Liver (tissue), 3 donors: ENCODE data around the gene LIM2.

Source experiments
- EGR1 ChIP-seq, 2 donors: IDR thresholded peaks; 2 replicates each; pipeline ENCODE4 v1.6.1; 2016 to 2018; ENCODE audit warnings: antibody characterized with exemption in 2 of 2, low read depth in 2 of 2
- FOXA1 ChIP-seq: IDR thresholded peaks from 2 replicates; pipeline ENCODE4 v1.6.1; 2016; ENCODE audit warnings: antibody characterized with exemption
- GABPA ChIP-seq, 2 donors: IDR thresholded peaks in 1 of 2; conservative IDR thresholded peaks in 1 of 2; 2 replicates each; pipeline ENCODE4 v1.6.1; 2016; ENCODE audit warnings: antibody characterized with exemption in 2 of 2, mild to moderate bottlenecking in 1 of 2, moderate library complexity in 1 of 2
- HNF4A ChIP-seq, 2 donors: conservative IDR thresholded peaks; 2 replicates each; pipeline ENCODE4 v1.6.1; 2016; ENCODE audit warnings: antibody characterized with exemption in 2 of 2, mild to moderate bottlenecking in 2 of 2
- HNF4G ChIP-seq: IDR thresholded peaks from 2 replicates; pipeline ENCODE4 v1.6.1; 2016; ENCODE audit warnings: antibody characterized with exemption
- JUND ChIP-seq, 2 donors: IDR thresholded peaks; 2 replicates each; pipeline ENCODE4 v1.6.1; 2016; ENCODE audit warnings: antibody characterized with exemption in 2 of 2
- RAD21 ChIP-seq, 2 donors: IDR thresholded peaks; 2 replicates each; pipeline ENCODE4 v1.6.1; 2016; ENCODE audit warnings: antibody characterized with exemption in 2 of 2, mild to moderate bottlenecking in 2 of 2
- REST ChIP-seq: IDR thresholded peaks from 2 replicates; pipeline ENCODE4 v1.6.1; 2016; ENCODE audit warnings: antibody characterized with exemption, mild to moderate bottlenecking
- SP1 ChIP-seq: IDR thresholded peaks from 2 replicates; pipeline ENCODE4 v1.6.1; 2018; ENCODE audit warnings: antibody characterized with exemption, mild to moderate bottlenecking
- TAF1 ChIP-seq: conservative IDR thresholded peaks from 2 replicates; pipeline ENCODE4 v1.6.1; 2016; ENCODE audit warnings: antibody characterized with exemption, mild to moderate bottlenecking
- YY1 ChIP-seq: IDR thresholded peaks from 2 replicates; pipeline ENCODE4 v1.6.1; 2016; ENCODE audit warnings: antibody characterized with exemption, mild to moderate bottlenecking
- ZBTB33 ChIP-seq: IDR thresholded peaks from 2 replicates; pipeline ENCODE4 v1.6.1; 2016; ENCODE audit warnings: antibody characterized with exemption
- TF ChIP-seq, protein P1 (sequence below): fragments of 150-350 bp; IDR thresholded peaks from 2 replicates; pipeline ENCODE4 v1.5.1; 2017; ENCODE audit warnings: improper control_type of control experiment, low read depth, low read length; ENCODE audit not compliant: missing input control
- TF ChIP-seq, protein P2 (sequence below): IDR thresholded peaks from 2 replicates; pipeline ENCODE4 v1.6.1; 2016; ENCODE audit warnings: antibody characterized with exemption
- donor health status: healthy.
- donor health status: healthy.

DNA sequence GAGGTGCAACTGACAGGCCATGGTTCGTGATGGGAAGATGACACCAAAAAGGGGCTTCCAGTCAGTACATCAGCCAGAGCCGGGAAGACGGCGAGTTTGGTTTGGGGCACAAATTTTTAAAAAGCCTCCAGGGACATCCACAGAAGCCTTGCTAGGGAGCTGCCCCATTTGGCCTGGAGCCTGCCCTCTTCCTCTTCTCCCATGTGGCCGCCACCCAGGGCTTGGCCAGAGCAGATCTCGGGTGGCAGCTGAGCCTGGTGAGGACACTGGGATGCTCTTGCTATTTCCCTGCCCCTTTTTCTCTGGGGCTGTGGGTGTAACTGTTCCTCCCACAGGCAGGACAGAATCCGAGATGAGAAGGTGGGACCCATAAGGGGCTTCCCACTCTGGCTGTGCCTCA lies 29.8 kb downstream of the LIM2 start:
- TF ChIP-seq YY1 (no peak), SP1 (no peak), FOXA1 (no peak), ZBTB33 (no peak), REST (no peak), JUND (IDR thresholded peaks at IDR 0.05) (no peak), RAD21 (IDR thresholded peaks at IDR 0.05) (no peak), TAF1 (no peak), GABPA (IDR thresholded peaks at IDR 0.05 in 1 of 2, conservative IDR thresholded peaks at IDR 0.05 in 1 of 2) (no peak), EGR1 (IDR thresholded peaks at IDR 0.05; ENCODE audit: low read depth in 2 of 2) (no peak), HNF4G (no peak), HNF4A (conservative IDR thresholded peaks at IDR 0.05) (no peak)
- TF ChIP-seq, protein P1, sequence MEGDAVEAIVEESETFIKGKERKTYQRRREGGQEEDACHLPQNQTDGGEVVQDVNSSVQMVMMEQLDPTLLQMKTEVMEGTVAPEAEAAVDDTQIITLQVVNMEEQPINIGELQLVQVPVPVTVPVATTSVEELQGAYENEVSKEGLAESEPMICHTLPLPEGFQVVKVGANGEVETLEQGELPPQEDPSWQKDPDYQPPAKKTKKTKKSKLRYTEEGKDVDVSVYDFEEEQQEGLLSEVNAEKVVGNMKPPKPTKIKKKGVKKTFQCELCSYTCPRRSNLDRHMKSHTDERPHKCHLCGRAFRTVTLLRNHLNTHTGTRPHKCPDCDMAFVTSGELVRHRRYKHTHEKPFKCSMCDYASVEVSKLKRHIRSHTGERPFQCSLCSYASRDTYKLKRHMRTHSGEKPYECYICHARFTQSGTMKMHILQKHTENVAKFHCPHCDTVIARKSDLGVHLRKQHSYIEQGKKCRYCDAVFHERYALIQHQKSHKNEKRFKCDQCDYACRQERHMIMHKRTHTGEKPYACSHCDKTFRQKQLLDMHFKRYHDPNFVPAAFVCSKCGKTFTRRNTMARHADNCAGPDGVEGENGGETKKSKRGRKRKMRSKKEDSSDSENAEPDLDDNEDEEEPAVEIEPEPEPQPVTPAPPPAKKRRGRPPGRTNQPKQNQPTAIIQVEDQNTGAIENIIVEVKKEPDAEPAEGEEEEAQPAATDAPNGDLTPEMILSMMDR: no peak
- TF ChIP-seq, protein P2, sequence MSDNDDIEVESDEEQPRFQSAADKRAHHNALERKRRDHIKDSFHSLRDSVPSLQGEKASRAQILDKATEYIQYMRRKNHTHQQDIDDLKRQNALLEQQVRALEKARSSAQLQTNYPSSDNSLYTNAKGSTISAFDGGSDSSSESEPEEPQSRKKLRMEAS: no peak
